Measurements from ENCODE around the gene SLC43A2. TPM values are rescaled to one million over a fixed set of nuclear protein-coding genes. Genes with fewer than 3 reads are reported as not detected.
"Not testable (repeated sequence)": the region's sequence is repeated elsewhere in the genome, so short reads cannot be mapped to it uniquely, and the experiment has no call there.

SLC43A2 gene
- polyA plus RNA-seq, 2 of the 4 experiments (the other 2 are of a cell fraction): 3.5 to 7.0 TPM

DNA sequence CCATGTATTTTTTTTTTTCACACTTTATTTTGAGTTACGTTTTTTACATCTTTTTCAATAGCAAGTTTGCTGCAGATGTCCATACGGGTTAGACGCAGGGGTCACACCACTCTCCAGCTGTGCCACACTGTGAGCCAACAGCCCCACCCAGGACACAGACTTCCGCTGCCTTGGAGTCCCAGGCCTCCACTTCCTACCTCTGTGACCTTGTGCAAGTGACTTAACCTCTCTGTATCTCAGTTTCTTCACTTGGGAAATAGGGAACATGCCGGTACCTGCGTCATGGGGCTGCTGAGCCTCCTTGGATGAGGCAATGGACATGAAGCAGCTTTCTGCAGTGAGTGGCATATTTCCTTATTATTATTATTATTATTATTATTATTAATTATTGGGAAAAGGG lies 62.8 kb downstream of the SLC43A2 start:
- Histone ChIP-seq H3K27ac (no peak overlapping the region), H3K4me1 (peaks cover 11% of the 10 kb centered on the region; the same call in 2 of the 3 replicates), H3K4me3 (no peak overlapping the region), H3K9me3 (no peaks in the 10 kb centered on the region), H3K4me2 (no peak overlapping the region)
- TF ChIP-seq TFCP2L1 (CRISPR knock-in tag; IDR thresholded peaks at IDR 0.05) (no peak), EP300 (IDR thresholded peaks at IDR 0.05) (no peak), PHF8 (IDR thresholded peaks at IDR 0.05; ENCODE audit: borderline replicate concordance, low read depth) (no peak), NFE2L2 (conservative IDR thresholded peaks at IDR 0.05; ENCODE audit: low read length) (no peak), RNF2 (IDR thresholded peaks at IDR 0.05; ENCODE audit: borderline replicate concordance, low read depth) (no peak), ATOH8 (CRISPR knock-in tag; IDR thresholded peaks at IDR 0.05; ENCODE audit: low read depth) (no peak), FOXS1 (CRISPR knock-in tag; IDR thresholded peaks at IDR 0.05) (no peak), ESRRA (IDR thresholded peaks at IDR 0.05; ENCODE audit: borderline replicate concordance, low read length) (no peak), KDM1A (IDR thresholded peaks at IDR 0.05; ENCODE audit: low read depth) (no peak), MAFK (IDR thresholded peaks at IDR 0.05; ENCODE audit: partially characterized antibody) (no peak), ZFP36 (IDR thresholded peaks at IDR 0.05; ENCODE audit: borderline replicate concordance, partially characterized antibody) (no peak)
- TF ChIP-seq, protein P1, sequence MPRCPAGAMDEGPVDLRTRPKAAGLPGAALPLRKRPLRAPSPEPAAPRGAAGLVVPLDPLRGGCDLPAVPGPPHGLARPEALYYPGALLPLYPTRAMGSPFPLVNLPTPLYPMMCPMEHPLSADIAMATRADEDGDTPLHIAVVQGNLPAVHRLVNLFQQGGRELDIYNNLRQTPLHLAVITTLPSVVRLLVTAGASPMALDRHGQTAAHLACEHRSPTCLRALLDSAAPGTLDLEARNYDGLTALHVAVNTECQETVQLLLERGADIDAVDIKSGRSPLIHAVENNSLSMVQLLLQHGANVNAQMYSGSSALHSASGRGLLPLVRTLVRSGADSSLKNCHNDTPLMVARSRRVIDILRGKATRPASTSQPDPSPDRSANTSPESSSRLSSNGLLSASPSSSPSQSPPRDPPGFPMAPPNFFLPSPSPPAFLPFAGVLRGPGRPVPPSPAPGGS (IDR thresholded peaks at IDR 0.05): no peak
- TF ChIP-seq, protein P2, sequence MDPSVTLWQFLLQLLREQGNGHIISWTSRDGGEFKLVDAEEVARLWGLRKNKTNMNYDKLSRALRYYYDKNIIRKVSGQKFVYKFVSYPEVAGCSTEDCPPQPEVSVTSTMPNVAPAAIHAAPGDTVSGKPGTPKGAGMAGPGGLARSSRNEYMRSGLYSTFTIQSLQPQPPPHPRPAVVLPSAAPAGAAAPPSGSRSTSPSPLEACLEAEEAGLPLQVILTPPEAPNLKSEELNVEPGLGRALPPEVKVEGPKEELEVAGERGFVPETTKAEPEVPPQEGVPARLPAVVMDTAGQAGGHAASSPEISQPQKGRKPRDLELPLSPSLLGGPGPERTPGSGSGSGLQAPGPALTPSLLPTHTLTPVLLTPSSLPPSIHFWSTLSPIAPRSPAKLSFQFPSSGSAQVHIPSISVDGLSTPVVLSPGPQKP (IDR thresholded peaks at IDR 0.05; ENCODE audit: low read depth, low read length): no peak
- TF ChIP-seq, protein P3, sequence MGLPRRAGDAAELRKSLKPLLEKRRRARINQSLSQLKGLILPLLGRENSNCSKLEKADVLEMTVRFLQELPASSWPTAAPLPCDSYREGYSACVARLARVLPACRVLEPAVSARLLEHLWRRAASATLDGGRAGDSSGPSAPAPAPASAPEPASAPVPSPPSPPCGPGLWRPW (IDR thresholded peaks at IDR 0.05): no peak
- 75% methylated on average over 6 of the region's 6 CpGs for WGBS (ENCODE audit: missing lambda C conversion rate)
- POLR2A ChIA-PET: interaction anchor here (1.3 kb wide), 1 partner anchor 151 kb away, joined by 4 read pairs; no protein-coding TSS in a partner anchor
- ATAC-seq: no peak
- CTCF ChIA-PET: interaction anchor here (0.8 to 21.0 kb wide), 5 partner anchors 9 to 83 kb away, joined by 3 to 497 read pairs (median 4); partner anchors contain the start of gene SLC43A2
- no peak for FAIRE-seq
- no peak for DNase-seq (ENCODE audit: low read depth in 1 of 2, low spot score in 1 of 2)

- ATAC-seq: peak; percentile 2 to 31; a peak in 3 of 6 replicates
- WGBS (ENCODE audit: missing lambda C conversion rate): 58% methylated on average over 19 of the region's 19 CpGs
- H3K4me1 ChIP-seq: peaks cover 16% of the 10 kb centered on the region; the same call in 2 of the 3 replicates
- H3K4me2 ChIP-seq: peak overlapping the region; percentile 86; the same call in 2 of the 3 replicates
- H3K9me3 ChIP-seq: no peaks in the 10 kb centered on the region
- TF ChIP-seq EP300 (IDR thresholded peaks at IDR 0.05) (no peak), POLR2A (IDR thresholded peaks at IDR 0.05; ENCODE audit: low read length) (no peak), CEBPB (IDR thresholded peaks at IDR 0.05) (no peak), PHF8 (IDR thresholded peaks at IDR 0.05; ENCODE audit: borderline replicate concordance, low read depth) (no peak), HOXB5 (CRISPR knock-in tag; IDR thresholded peaks at IDR 0.05) (no peak), ZSCAN20 (CRISPR knock-in tag; IDR thresholded peaks at IDR 0.05) (no peak), ZFP36 (IDR thresholded peaks at IDR 0.05; ENCODE audit: borderline replicate concordance, partially characterized antibody) (peak; percentile 94)
- FAIRE-seq: no peak
- CTCF ChIA-PET: interaction anchor here (1.0 to 21.0 kb wide), 7 partner anchors 8 to 85 kb away, joined by 3 to 497 read pairs (median 5); partner anchors contain the start of genes RILP and SLC43A2
- H3K27ac ChIP-seq: no peak overlapping the region
- POLR2A ChIA-PET: no interaction called here
- peak in 1 of 2 experiments; percentile 39 for DNase-seq (ENCODE audit: low read depth in 1 of 2, low spot score in 1 of 2)
- H3K4me3 ChIP-seq: no peak overlapping the region
Measured at GRCh38 chr17:1563786-1564613, 64.6 kb downstream of the SLC43A2 start.

GRCh38 chr17:1563471-1563785 lies 65.2 kb downstream of the SLC43A2 start:
- ChIA-PET CTCF (interaction anchor here (1.2 to 21.0 kb wide), 5 partner anchors 9 to 85 kb away, joined by 3 to 497 read pairs (median 12); partner anchors contain the start of genes RILP and SLC43A2), POLR2A (interaction anchor here (1.5 kb wide), 1 partner anchor 65 kb away, joined by 9 read pairs; the partner anchor contains the start of gene SLC43A2)
- not testable (repeated sequence) for FAIRE-seq; DNase-seq (ENCODE audit: low read depth in 1 of 2, low spot score in 1 of 2); H3K9me3 ChIP-seq; ATAC-seq
- Histone ChIP-seq H3K27ac (peak overlapping the region; percentile 94 to 97), H3K4me3 (peak overlapping the region; percentile 91), H3K4me2 (peak overlapping the region; percentile 86), H3K4me1 (peaks cover 16% of the 10 kb centered on the region; the same call in 2 of the 3 replicates)
- 46% methylated on average over 15 of the region's 15 CpGs for WGBS (ENCODE audit: missing lambda C conversion rate)
